ENCODE results near the gene TXNDC5.
"Not testable (repeated sequence)": the region's sequence is repeated elsewhere in the genome, so short reads cannot be mapped to it uniquely, and the experiment has no call there.

The TXNDC5 gene

GRCh38 chr6:7894262-7895124, 16.1 kb downstream of the TXNDC5 start:
- DNase-seq, result no peak

DNA sequence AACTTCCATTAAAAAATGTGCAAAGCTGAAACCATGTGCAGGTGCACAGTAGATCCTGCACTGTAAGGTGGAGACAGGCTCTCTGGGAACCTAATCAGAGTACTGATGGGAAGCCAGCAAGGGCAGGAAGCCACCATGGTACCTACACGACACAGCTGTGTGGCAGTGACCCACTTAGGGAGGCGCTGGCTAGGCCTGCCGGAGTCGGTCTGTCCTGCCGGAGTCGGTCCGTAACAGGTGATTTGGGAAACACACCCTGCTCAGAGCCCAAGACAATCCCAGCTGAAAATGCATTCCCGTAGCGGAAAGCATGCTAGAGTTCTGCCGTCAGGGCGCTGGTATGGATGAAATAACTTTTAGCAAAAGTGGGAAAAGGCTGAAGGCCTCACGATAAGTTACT, 17.2 kb downstream of the TXNDC5 start:
- DNase-seq, result no peak

- not testable (repeated sequence) for DNase-seq
Measured at GRCh38 chr6:7892367-7892766, 18.2 kb downstream of the TXNDC5 start.

GRCh38 chr6:7891078-7891872, 19.3 kb downstream of the TXNDC5 start:
- DNase-seq, result no peak

DNA sequence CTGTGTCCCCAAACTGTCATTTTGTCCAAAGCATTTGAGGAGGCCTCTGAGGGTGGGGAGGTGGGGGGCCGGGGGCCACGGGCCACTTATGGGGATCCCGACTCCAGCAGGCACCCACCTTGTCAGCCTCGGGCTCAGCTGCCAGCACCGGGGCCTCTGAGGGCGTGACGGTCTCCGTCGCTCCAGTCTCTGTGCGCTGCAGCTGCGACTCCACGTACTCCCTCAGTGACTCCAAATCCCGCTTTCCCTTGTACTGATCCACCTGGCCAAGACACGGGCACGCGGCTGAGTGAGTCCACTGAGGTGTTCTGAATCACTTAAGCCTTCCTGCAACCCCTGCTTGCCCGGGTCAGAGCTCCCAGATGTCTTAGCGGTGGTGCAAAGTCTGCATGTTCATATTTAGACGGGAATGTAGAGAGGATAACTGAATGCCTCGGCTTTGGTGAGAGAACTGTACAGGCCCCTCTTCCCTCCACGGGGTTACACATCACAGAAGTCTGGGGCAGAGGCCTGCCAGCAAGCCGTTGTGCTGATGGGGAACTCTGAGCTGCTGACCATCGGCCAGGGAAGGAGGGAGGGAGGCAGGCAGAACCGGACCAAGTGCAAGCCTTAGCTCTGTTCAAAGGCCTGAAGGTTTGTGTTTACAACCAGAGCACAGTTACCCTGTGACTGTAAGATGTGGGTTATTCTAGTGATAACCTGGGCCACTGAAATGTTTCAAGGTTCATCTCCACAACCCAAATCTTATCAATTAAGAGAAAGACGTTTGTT, 21.8 kb downstream of the TXNDC5 start:
- DNase-seq, result no peak

GRCh38 chr6:7887278-7887991, 23.2 kb downstream of the TXNDC5 start:
- no peak for DNase-seq

DNA sequence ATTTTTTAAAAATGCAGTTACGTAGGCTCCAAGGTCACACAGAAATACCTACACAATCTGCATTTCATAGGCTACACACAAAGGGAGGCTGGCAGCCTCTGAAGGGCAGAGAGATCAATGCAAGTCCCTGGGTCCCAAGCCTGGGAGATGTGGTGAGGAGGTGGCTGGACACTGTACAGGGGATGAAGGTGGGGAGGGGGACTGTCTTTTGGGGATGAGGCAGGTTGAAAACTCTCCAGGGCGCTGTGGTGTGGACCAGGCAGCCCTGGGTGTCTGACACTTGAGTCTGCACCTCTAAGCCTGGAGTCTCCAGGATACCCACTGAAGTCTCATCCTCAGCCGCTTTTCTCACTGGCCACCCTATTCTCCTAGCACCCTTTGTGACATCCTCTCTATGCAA, 24.5 kb downstream of the TXNDC5 start:
- DNase-seq, result no peak

- DNase-seq, result no peak
Measured at GRCh38 chr6:7883381-7883780, 27.2 kb downstream of the TXNDC5 start.

DNA sequence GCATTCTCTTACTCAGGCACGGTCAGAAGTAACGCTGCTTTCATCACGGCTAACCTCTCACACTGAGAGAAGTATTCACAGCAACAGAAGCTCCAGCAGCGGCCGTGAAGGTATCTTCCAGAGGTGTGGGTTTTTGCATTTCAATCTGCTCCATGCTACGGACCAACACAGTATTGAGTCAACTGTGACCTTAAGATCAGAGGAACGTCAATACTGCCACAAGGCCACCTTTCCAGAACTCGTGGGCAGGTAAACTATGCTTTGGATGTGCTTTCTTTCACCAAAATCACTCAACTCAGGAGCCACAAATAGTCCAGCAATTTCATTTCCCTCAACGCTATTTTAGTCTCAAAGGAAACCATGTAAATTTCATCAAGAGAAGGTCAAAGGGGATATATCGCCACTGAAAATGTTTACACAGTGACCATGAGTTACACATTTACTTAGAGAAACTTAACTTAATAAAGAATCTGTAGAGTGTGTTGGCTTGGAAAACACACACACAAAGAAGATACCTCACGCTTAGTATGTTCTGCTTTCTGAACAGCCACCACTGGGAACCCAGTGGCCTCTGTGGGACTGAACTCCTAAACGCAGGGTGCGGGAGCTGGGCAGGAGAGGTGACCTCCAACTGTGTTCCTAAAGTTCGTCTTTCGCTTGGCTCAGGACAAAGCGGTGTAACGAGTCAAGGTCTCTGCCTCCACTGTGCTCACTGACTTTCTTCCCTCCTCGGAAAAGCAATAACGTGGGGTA, 27.9 kb downstream of the TXNDC5 start:
- DNase-seq, result no peak

- no peak for DNase-seq
Measured at GRCh38 chr6:7881765-7882500, 28.7 kb downstream of the TXNDC5 start.

GRCh38 chr6:7880718-7881107, 29.9 kb downstream of the TXNDC5 start:
- DNase-seq, result no peak

- DNase-seq, result no peak
Measured at GRCh38 chr6:7879980-7880717, 30.4 kb downstream of the TXNDC5 start.

- DNase-seq, result no peak
Measured at GRCh38 chr6:7879579-7879978, 31.0 kb downstream of the TXNDC5 start.

DNA sequence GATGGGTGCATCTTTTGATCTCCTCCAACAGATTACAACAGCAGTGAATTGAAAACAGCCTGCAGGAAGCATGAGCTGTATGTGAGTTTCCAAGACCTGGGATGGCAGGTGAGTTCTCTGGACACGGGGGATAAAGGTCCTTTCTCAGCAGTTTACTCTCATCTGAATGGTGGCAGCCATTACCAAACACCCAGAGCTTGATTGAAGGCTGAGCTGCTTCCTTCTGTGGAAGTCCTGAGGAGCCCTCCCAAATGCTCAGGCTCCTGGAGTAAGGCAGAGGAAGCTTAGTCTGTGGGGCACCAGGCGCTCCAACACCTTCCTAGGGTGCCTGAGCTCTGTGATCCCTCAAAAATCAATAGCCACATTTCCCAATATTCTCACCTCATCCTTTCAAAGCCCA, 31.5 kb downstream of the TXNDC5 start:
- DNase-seq, result no peak

DNA sequence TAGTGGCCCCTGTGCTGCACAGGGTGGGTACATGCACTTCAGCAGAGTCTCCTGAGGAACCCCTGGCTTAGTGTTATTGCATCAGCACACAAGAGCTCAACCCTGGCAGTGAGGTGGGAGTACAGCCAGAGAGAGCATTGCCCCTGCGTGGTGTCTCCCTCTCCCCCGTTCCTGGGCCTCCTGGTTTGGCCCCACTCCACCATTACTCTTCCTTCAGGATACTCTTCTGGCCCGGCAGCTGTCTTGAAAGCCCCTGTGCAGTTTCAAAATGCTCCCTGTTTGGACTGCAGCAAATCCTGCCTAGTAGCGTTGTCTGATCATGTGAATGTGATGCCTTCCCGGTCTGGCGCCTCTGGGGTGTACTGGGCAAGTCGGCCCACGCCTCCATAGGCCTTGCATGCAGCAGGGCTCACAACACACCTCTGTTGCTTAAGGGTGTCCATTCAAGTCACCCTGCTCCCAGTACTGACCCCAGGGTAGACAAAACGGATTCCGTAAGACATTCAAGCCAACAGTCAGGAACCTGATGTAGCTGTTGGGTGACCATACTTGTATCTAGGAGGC, 32.1 kb downstream of the TXNDC5 start:
- DNase-seq, result no peak

DNA sequence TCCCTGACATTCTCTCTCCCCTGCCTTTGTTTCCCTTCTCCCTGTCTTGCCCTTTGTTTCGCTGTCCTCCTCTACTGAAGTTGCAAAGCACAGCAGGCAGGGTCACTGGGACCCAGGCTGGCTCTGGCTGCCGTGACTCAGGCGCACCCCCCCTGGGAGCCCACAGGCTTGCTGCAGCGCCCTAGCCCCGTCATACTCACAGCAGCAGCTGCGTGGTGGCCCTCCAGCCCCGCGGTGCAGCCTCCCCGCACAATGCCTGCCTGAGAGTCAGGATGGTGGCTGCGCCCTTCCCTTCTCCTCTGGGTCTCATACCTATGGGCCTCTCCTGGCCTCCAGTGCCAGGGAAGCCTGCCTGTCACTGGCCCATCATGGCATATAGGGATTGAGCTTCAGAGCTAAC, 41.7 kb downstream of the TXNDC5 start:
- no peak for DNase-seq

DNA sequence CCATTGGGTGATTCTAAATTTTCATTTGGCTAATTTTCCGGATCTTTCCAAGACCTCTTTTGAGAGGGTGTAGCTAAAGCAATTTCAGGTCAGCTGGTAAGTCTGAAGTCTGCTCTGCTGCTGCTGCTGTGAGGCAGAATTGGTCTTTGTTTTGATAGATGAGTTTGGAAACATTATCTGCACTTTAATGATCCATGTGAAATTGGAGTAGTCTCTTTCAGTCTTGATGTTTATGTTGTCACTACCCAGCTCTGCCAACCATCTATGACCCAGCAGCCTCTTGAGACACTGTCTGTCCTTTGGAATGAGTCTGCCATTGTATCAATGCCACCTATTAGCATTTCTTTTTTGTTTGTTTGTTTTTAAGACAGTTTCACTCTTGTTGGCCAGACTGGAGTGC, 44.1 kb downstream of the TXNDC5 start:
- DNase-seq, result no peak

GRCh38 chr6:7865781-7866180, 44.8 kb downstream of the TXNDC5 start:
- no peak for DNase-seq

GRCh38 chr6:7859591-7859990, 51.0 kb downstream of the TXNDC5 start:
- DNase-seq, result no peak

- DNase-seq, result no peak
Measured at GRCh38 chr6:7851780-7852179, 58.8 kb downstream of the TXNDC5 start.

Measured in cerebellar nuclear complex (tissue), 1 donor.